ENCODE measurements around the gene INHBE.

DNA sequence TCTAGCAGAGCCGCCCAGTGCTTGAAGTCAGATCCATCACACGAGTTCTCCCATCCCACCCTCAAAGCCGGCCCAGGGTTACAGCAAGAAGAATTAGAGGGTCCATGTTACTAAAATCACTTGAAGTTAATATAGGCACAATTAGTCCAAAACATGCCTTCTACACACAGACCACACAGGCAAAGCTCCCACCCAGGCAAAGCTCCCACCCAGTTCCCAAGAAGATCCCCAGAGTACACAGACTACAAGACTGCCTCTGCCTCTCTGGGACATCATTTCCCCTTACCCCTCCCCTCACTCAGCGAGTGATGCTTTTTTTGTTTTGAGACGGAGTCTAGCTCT, 7.8 kb downstream of the INHBE start:
- TF ChIP-seq, protein P1, sequence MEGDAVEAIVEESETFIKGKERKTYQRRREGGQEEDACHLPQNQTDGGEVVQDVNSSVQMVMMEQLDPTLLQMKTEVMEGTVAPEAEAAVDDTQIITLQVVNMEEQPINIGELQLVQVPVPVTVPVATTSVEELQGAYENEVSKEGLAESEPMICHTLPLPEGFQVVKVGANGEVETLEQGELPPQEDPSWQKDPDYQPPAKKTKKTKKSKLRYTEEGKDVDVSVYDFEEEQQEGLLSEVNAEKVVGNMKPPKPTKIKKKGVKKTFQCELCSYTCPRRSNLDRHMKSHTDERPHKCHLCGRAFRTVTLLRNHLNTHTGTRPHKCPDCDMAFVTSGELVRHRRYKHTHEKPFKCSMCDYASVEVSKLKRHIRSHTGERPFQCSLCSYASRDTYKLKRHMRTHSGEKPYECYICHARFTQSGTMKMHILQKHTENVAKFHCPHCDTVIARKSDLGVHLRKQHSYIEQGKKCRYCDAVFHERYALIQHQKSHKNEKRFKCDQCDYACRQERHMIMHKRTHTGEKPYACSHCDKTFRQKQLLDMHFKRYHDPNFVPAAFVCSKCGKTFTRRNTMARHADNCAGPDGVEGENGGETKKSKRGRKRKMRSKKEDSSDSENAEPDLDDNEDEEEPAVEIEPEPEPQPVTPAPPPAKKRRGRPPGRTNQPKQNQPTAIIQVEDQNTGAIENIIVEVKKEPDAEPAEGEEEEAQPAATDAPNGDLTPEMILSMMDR (conservative IDR thresholded peaks at IDR 0.05; ENCODE audit: low read depth in 2 of 2), result no peak
- no peak for TF ChIP-seq EZH2 (IDR thresholded peaks at IDR 0.05; ENCODE audit: low read depth, unreplicated experiment)
- TF ChIP-seq, protein P2, sequence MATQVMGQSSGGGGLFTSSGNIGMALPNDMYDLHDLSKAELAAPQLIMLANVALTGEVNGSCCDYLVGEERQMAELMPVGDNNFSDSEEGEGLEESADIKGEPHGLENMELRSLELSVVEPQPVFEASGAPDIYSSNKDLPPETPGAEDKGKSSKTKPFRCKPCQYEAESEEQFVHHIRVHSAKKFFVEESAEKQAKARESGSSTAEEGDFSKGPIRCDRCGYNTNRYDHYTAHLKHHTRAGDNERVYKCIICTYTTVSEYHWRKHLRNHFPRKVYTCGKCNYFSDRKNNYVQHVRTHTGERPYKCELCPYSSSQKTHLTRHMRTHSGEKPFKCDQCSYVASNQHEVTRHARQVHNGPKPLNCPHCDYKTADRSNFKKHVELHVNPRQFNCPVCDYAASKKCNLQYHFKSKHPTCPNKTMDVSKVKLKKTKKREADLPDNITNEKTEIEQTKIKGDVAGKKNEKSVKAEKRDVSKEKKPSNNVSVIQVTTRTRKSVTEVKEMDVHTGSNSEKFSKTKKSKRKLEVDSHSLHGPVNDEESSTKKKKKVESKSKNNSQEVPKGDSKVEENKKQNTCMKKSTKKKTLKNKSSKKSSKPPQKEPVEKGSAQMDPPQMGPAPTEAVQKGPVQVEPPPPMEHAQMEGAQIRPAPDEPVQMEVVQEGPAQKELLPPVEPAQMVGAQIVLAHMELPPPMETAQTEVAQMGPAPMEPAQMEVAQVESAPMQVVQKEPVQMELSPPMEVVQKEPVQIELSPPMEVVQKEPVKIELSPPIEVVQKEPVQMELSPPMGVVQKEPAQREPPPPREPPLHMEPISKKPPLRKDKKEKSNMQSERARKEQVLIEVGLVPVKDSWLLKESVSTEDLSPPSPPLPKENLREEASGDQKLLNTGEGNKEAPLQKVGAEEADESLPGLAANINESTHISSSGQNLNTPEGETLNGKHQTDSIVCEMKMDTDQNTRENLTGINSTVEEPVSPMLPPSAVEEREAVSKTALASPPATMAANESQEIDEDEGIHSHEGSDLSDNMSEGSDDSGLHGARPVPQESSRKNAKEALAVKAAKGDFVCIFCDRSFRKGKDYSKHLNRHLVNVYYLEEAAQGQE (IDR thresholded peaks at IDR 0.05; ENCODE audit: unreplicated experiment), result no peak
- no peak for TF ChIP-seq POLR2AphosphoS5 (IDR thresholded peaks at IDR 0.05; ENCODE audit: low read depth)
- TF ChIP-seq JUNB (IDR thresholded peaks at IDR 0.05; ENCODE audit: unreplicated experiment), result no peak
- no peak for TF ChIP-seq CREB1 (CRISPR knock-in tag; IDR thresholded peaks at IDR 0.05; ENCODE audit: low read depth)
